Trophoblast cell (in vitro differentiated cells and primary cell): ENCODE data around the gene SEMA7A.

Experiments used
- DNase-seq, 2 donors: peaks; one replicate each; pipeline ENCODE4 v3.0.0-alpha.2; 2016
- H2AFZ ChIP-seq: 2 replicates; pipeline ENCODE4 v1.6.1; 2013; ENCODE audit warnings: low read length, moderate library complexity, mild to moderate bottlenecking; ENCODE audit not compliant: insufficient read depth, poor library complexity
- H2AK5ac ChIP-seq: 2 replicates; pipeline ENCODE4 v1.6.1; 2013; ENCODE audit warnings: mild to moderate bottlenecking, low read length
- H2BK120ac ChIP-seq: 2 replicates; pipeline ENCODE4 v1.6.1; 2013; ENCODE audit warnings: low read length, mild to moderate bottlenecking, moderate library complexity; ENCODE audit not compliant: insufficient read depth, poor library complexity
- H2BK12ac ChIP-seq: 2 replicates; pipeline ENCODE4 v1.6.1; 2013; ENCODE audit warnings: mild to moderate bottlenecking, low read length, moderate library complexity
- H2BK5ac ChIP-seq: 2 replicates; pipeline ENCODE4 v1.6.1; 2013; ENCODE audit warnings: low read length, low read depth, moderate library complexity, mild to moderate bottlenecking; ENCODE audit not compliant: poor library complexity
- H3K14ac ChIP-seq: 2 replicates; pipeline ENCODE4 v1.6.1; 2013; ENCODE audit warnings: mild to moderate bottlenecking, low read length
- H3K18ac ChIP-seq: 2 replicates; pipeline ENCODE4 v1.6.1; 2013; ENCODE audit warnings: mild to moderate bottlenecking, low read length
- H3K23ac ChIP-seq: 2 replicates; pipeline ENCODE4 v1.6.1; 2013; ENCODE audit warnings: low read length
- H3K27ac ChIP-seq: 2 replicates; pipeline ENCODE4 v1.5.1; 2013; ENCODE audit warnings: low read depth, mild to moderate bottlenecking, inconsistent platforms, low read length, moderate library complexity
- H3K27me3 ChIP-seq: 2 replicates; pipeline ENCODE4 v1.6.1; 2013; ENCODE audit warnings: inconsistent platforms, mild to moderate bottlenecking, low read length, moderate library complexity; ENCODE audit not compliant: insufficient read depth
- H3K36me3 ChIP-seq, 2 experiments: 1 replicate in 1 of 2; 2 replicates in 1 of 2; pipeline ENCODE4 v1.6.1; 2013; ENCODE audit warnings: low read length in 2 of 2, mild to moderate bottlenecking in 2 of 2, moderate library complexity in 1 of 2; ENCODE audit not compliant: insufficient read depth in 2 of 2, control insufficient read depth in 1 of 2
- H3K4ac ChIP-seq: 2 replicates; pipeline ENCODE4 v1.6.1; 2013; ENCODE audit warnings: low read depth, mild to moderate bottlenecking, low read length, moderate library complexity
- H3K4me1 ChIP-seq, 2 experiments: 1 replicate in 1 of 2; 2 replicates in 1 of 2; pipeline ENCODE4 v1.6.1; 2013; ENCODE audit warnings: low read length in 2 of 2, mild to moderate bottlenecking in 2 of 2, moderate library complexity in 1 of 2; ENCODE audit not compliant: insufficient read depth in 2 of 2, control insufficient read depth in 1 of 2
- H3K4me2 ChIP-seq: 2 replicates; pipeline ENCODE4 v1.6.1; 2013; ENCODE audit warnings: inconsistent platforms, mild to moderate bottlenecking, low read length, moderate library complexity
- H3K4me3 ChIP-seq: 2 replicates; pipeline ENCODE4 v1.5.1; 2013; ENCODE audit warnings: mild to moderate bottlenecking, low read depth, low read length, inconsistent platforms
- H3K79me1 ChIP-seq: one replicate; pipeline ENCODE4 v1.6.1; 2013; ENCODE audit warnings: low read length
- H3K79me2 ChIP-seq: 2 replicates; pipeline ENCODE4 v1.6.1; 2013; ENCODE audit warnings: low read length, mild to moderate bottlenecking; ENCODE audit not compliant: control insufficient read depth, insufficient read depth, poor library complexity
- H3K9ac ChIP-seq: 2 replicates; pipeline ENCODE4 v1.6.1; 2013; ENCODE audit warnings: mild to moderate bottlenecking, low read length
- H3K9me3 ChIP-seq: 2 replicates; pipeline ENCODE4 v1.6.1; 2013; ENCODE audit warnings: low read depth, mild to moderate bottlenecking, control low read depth, inconsistent platforms, low read length; ENCODE audit not compliant: insufficient read depth
- H4K12ac ChIP-seq: 2 replicates; pipeline ENCODE4 v1.6.1; 2013; ENCODE audit warnings: low read depth, mild to moderate bottlenecking, low read length, moderate library complexity
- H4K8ac ChIP-seq: 2 replicates; pipeline ENCODE4 v1.6.1; 2013; ENCODE audit warnings: low read depth, mild to moderate bottlenecking, low read length, moderate library complexity
- H4K91ac ChIP-seq: one replicate; pipeline ENCODE4 v1.6.1; 2013; ENCODE audit warnings: low read depth, mild to moderate bottlenecking, low read length, moderate library complexity
- WGBS: extraction: QIAGEN DNeasy Blood & Tissue Kit; methylation state at CpG from one replicate; pipeline ENCODE4 v1.1.7; 2013; ENCODE audit warnings: missing lambda C conversion rate; ENCODE audit not compliant: insufficient read length, insufficient coverage; ENCODE audit errors: extremely low coverage; 5-methylcytosine and 5-hydroxymethylcytosine counted together

Gene SEMA7A

GRCh38 chr15:74377831-74378766 lies 55.7 kb downstream of the SEMA7A start:
- peaks cover 14 to 29% of the 10 kb centered on the region in 2 experiments for H3K4me1 ChIP-seq
- H3K9me3 ChIP-seq: no peaks in the 10 kb centered on the region
- H3K36me3 ChIP-seq: no peaks in the 10 kb centered on the region
- peak overlapping the region; percentile 94 for H3K14ac ChIP-seq
- no peak overlapping the region for H3K9ac ChIP-seq
- H3K18ac ChIP-seq: peak overlapping the region; percentile 85
- no CpG with 5 or more reads among the region's 15 CpGs for WGBS
- no peak overlapping the region for H3K4me3 ChIP-seq
- peak overlapping the region; percentile 32 for H4K12ac ChIP-seq
- peak overlapping the region; percentile 95 for H2BK12ac ChIP-seq
- H3K27ac ChIP-seq: peak overlapping the region; percentile 91
- peak overlapping the region; percentile 83 for H4K8ac ChIP-seq
- H2AK5ac ChIP-seq: peak overlapping the region; percentile 95
- H3K79me2 ChIP-seq: peaks cover 4% of the 10 kb centered on the region
- H4K91ac ChIP-seq: peak overlapping the region; percentile 99
- H3K27me3 ChIP-seq: no peaks in the 10 kb centered on the region
- H2AFZ ChIP-seq: no peak overlapping the region
- peak overlapping the region; percentile 18 for H3K4me2 ChIP-seq
- peak overlapping the region; percentile 98 for H2BK120ac ChIP-seq
- H3K79me1 ChIP-seq: peaks cover 38% of the 10 kb centered on the region
- peak; percentile 72 to 89 for DNase-seq
- peak overlapping the region; percentile 96 for H2BK5ac ChIP-seq
- no peak overlapping the region for H3K23ac ChIP-seq
- H3K4ac ChIP-seq: peak overlapping the region; percentile 84

DNA sequence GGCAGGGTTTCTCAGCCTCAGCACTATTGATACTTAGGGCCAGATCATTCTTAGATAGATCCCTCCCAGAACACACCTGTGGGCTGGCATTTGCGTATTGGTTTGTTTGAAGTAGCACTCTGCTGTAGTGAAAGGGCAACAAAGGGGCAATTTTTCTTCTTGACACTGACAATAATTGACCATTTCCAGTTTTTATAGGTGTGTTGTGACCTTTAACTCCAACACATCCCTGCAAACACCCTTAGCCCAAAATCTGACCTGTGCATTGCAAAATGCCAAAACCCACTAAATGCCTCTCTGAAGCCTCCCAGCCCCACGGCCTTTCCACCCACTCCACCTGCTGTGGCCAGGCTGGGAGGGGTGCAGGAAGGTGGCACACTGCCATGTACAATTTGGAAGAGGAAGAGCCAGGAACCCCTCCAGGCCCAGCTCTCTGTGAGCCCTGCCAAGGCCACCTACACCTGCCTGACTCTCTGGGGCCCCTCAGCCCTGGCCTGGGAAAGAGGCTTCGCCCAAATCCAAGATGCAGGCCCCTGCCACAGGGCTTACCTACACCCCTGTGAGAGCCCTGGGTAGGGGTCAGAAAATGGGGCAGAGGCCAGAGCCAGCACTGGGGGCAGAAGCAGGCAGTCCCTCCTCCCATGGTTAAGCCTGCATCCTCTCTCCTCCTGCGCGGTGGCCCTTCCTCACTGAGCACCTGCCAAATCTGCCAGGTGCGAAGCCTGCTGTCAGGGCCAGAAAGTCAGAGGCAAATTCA lies 56.8 kb downstream of the SEMA7A start:
- H3K36me3 ChIP-seq: no peaks in the 10 kb centered on the region
- peaks cover 4% of the 10 kb centered on the region for H3K79me2 ChIP-seq
- peak overlapping the region; percentile 38 for H3K14ac ChIP-seq
- peak overlapping the region; percentile 1 for H2BK5ac ChIP-seq
- H4K8ac ChIP-seq: peak overlapping the region; percentile 5
- H3K4me2 ChIP-seq: no peak overlapping the region
- WGBS: no CpG with 5 or more reads among the region's 6 CpGs
- H2AK5ac ChIP-seq: peak overlapping the region; percentile 6
- no peak overlapping the region for H3K23ac ChIP-seq
- peak overlapping the region; percentile 8 for H3K4ac ChIP-seq
- H3K18ac ChIP-seq: peak overlapping the region; percentile 28
- H4K91ac ChIP-seq: peak overlapping the region; percentile 40
- H3K4me1 ChIP-seq: peaks cover 11 to 26% of the 10 kb centered on the region in 2 experiments
- H3K27me3 ChIP-seq: no peaks in the 10 kb centered on the region
- H3K4me3 ChIP-seq: no peak overlapping the region
- H2BK12ac ChIP-seq: peak overlapping the region; percentile 16
- peaks cover 31% of the 10 kb centered on the region for H3K79me1 ChIP-seq
- no peak for DNase-seq
- H2BK120ac ChIP-seq: peak overlapping the region; percentile 71
- H2AFZ ChIP-seq: no peak overlapping the region
- no peak overlapping the region for H3K27ac ChIP-seq
- H3K9me3 ChIP-seq: no peaks in the 10 kb centered on the region
- no peak overlapping the region for H4K12ac ChIP-seq
- no peak overlapping the region for H3K9ac ChIP-seq

- H3K9me3 ChIP-seq: no peaks in the 10 kb centered on the region
- peak overlapping the region; percentile 2 for H3K4ac ChIP-seq
- peak overlapping the region; percentile 63 for H2BK12ac ChIP-seq
- peak overlapping the region; percentile 7 for H2AK5ac ChIP-seq
- H2BK120ac ChIP-seq: peak overlapping the region; percentile 26
- H2BK5ac ChIP-seq: no peak overlapping the region
- H4K12ac ChIP-seq: no peak overlapping the region
- peaks cover 29% of the 10 kb centered on the region for H3K79me1 ChIP-seq
- H3K27ac ChIP-seq: no peak overlapping the region
- no peak overlapping the region for H3K14ac ChIP-seq
- peak overlapping the region; percentile 21 for H4K91ac ChIP-seq
- H3K27me3 ChIP-seq: no peaks in the 10 kb centered on the region
- no peak overlapping the region for H3K9ac ChIP-seq
- no peak overlapping the region for H2AFZ ChIP-seq
- no peaks in the 10 kb centered on the region for H3K36me3 ChIP-seq
- H3K18ac ChIP-seq: no peak overlapping the region
- H3K23ac ChIP-seq: no peak overlapping the region
- H3K79me2 ChIP-seq: peaks cover 4% of the 10 kb centered on the region
- H4K8ac ChIP-seq: no peak overlapping the region
- DNase-seq: no peak
- peaks cover 11 to 23% of the 10 kb centered on the region in 2 experiments for H3K4me1 ChIP-seq
- WGBS: no CpG with 5 or more reads among the region's 1 CpG
- H3K4me2 ChIP-seq: no peak overlapping the region
- H3K4me3 ChIP-seq: no peak overlapping the region
Measured at GRCh38 chr15:74376226-74376625, 57.5 kb downstream of the SEMA7A start.

DNA sequence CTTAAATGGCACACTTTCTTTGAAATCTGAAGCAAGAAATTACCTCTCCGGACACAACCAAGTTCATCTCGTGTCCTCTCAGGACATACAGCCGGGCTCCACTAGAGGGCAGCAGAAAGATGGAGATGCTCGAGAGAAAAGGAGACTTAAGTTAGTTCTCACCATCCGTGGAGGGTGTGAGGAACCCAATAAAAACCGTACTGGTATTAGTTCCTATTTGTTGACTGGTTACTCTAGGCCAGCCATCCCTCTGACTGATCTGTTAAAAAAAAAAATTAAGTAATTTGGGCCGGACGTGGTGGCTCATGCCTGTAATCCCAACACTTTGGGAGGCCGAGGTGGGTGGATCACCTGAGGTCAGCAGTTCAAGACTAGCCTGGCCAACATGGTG lies 58.5 kb downstream of the SEMA7A start:
- H3K4me2 ChIP-seq: no peak overlapping the region
- no peak overlapping the region for H3K9ac ChIP-seq
- no peaks in the 10 kb centered on the region for H3K36me3 ChIP-seq
- no peak overlapping the region for H2AK5ac ChIP-seq
- H3K4ac ChIP-seq: no peak overlapping the region
- no peaks in the 10 kb centered on the region for H3K9me3 ChIP-seq
- peaks cover 27% of the 10 kb centered on the region for H3K79me1 ChIP-seq
- H3K4me1 ChIP-seq: peaks cover 11 to 21% of the 10 kb centered on the region in 2 experiments
- H2BK12ac ChIP-seq: no peak overlapping the region
- H4K12ac ChIP-seq: no peak overlapping the region
- H3K14ac ChIP-seq: no peak overlapping the region
- H3K23ac ChIP-seq: no peak overlapping the region
- H4K91ac ChIP-seq: no peak overlapping the region
- no CpG with 5 or more reads among the region's 9 CpGs for WGBS
- no peak overlapping the region for H2BK120ac ChIP-seq
- H3K4me3 ChIP-seq: no peak overlapping the region
- no peak overlapping the region for H4K8ac ChIP-seq
- H3K27me3 ChIP-seq: no peaks in the 10 kb centered on the region
- no peak overlapping the region for H3K27ac ChIP-seq
- H2AFZ ChIP-seq: no peak overlapping the region
- H3K18ac ChIP-seq: no peak overlapping the region
- H2BK5ac ChIP-seq: no peak overlapping the region
- DNase-seq: peak; percentile 87 to 95
- peaks cover 4% of the 10 kb centered on the region for H3K79me2 ChIP-seq
